NCI-H1417 treated with DMSO at 0.1 percent for 48 hours (cell line): ENCODE results near the gene RTP5.
"Not testable (repeated sequence)": the region's sequence is repeated elsewhere in the genome, so short reads cannot be mapped to it uniquely, and the experiment has no call there.

ENCODE experiments used
- DNase-seq: peaks from one replicate; lab custom pipeline; 2025; lab: John Stamatoyannopoulos, UW

The RTP5 gene

DNA sequence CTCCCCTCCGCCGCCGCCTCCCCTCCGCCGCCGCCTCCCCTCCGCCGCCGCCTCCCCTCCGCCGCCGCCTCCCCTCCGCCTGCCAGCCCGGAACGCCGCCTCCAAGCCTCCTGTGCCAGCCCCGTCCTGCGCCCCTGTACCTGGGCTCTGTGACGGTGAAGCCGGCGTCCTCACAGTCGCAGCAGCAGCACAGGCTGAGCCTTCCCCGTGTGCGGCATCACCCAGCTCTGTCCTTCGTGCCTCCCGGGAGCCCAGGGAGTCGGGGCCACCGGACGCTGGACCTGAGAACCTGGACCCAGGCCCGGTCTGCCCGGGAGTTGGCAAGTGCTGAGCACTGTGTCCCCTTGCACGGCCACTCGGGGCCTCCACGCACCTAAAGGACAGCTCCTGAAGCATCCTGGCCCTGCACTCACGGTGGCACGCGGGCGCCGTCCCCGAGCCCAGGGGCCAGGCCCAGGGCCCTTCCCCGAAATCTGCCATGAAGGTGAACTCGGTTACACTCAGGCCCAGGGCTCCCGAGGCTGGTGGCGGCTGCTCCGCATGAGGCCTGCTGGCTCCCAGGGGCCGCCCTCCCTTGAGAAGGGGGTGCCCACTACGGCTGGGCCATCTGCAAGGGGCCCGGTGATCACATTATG lies 32.9 kb downstream of the RTP5 start:
- no peak for DNase-seq

DNA sequence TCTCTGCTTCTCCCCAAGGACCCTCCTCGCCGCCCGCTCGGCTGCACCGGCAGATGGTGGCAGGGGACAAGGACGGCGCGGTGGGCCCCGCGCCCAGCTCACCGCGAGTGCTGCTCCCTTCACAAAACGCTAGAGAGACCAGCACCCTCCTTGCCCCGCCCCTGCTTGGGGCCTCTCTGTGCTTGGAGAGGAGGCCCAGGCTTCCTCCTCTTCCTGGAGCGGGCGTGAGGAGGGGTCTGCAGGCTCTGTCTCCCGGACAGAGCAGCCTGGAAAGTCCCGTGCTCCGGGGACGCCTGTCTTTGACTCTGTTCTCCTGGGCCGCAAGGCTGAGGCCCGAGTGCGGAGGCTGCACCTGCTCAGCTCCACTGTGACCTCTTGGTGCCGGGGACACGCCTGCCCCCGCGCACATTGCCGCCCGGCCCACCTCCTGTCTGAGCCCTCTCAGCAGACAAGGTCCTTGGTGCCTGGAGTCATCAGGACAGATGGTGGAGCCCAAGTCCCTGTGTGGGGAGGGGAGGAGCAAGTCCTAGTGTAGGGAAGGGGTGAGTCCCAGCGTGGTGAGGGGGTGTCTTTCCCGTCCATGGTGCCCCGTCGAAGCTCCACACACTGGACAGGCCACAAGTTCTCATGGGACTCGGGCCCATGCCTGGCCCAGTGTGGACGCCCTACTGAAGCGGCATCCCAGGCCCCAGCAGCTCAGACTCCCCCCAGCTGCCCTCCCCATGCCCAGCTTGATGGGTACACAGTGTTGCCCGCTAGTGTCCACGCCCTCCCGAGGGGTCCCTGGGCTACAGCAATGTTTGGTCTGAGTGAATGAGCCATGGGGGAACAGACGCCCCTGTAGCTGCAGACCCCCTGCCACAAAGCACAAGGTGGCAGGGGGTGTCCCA lies 33.8 kb downstream of the RTP5 start:
- no peak for DNase-seq

DNA sequence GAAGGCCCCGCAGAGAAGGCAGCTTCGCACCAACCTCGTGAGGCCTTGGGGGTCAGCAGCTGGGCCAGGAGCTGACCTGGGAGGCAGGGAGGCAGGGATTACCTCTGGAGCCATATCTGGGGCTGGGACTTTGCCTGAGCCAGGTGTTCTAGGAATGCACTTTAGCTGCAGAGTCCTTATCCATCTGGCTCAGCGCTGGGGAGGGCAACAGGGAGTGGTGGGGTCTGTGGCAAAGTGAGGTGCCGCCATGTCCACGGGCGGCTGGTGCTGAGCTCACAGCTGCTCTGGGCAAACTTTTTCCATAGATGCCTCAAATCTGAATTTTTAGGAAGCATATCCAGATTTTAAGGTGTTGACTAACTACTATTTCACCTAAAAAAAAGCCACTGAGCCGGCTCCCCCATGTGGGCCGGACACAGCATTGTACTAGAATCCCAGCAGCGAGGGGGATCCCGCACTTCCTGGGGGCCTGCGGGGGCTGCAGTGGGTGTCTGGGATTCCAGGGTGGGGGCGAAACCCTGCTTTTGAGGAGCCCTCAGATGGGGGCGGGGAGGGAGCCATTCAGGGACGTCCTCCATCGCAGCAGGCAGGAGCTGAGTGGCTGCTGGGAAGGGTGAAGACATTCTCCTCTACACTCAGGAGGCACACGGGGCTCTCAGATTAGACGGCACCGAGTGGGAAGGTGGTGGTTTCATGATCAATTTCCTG lies 34.6 kb downstream of the RTP5 start:
- no peak for DNase-seq

DNA sequence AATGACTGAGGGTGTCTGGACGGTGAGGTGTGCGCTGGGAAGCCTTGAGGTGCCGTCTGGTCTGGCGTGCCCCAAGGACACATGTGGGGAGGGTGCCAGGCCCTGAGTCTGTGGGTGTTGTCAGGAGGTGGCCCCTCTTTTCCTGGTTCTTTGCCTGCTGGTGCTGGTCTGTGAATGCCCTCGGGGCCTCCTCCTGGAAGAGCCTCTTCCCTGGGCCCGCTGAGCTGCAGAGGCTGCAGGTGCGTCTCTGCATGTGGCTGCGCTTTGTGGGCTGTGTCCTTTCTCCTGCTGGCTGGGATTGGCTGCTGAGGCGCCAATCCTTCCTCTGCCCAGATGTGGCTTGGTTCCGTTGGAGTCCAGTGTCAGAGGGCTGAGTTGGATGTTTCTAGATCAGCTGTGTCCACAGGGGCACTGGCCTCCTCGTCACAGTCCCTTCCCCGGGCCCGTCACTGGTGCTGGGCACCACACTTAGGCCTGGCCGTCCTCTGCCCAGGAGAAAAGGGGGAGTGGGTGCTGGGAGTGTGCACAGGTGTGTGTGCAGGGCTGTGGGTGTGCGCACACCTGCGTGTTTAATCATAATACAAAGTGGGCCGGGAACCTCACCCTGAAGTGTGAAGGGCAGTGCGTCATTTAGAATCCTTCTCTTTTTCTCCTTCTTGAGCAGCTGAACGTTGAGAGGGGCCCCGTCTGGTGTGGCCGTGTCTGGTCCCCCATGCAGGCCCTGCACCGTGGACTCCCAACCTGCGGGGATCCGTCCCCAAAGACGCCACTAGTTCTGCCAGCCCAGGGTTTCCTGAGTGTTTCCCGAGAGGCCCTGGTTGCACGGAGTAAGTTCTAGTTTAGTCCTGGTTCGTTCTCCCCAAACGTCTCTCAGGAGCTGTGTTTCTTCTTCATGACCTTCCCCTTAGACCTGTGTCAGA lies 35.5 kb downstream of the RTP5 start:
- no peak for DNase-seq

DNA sequence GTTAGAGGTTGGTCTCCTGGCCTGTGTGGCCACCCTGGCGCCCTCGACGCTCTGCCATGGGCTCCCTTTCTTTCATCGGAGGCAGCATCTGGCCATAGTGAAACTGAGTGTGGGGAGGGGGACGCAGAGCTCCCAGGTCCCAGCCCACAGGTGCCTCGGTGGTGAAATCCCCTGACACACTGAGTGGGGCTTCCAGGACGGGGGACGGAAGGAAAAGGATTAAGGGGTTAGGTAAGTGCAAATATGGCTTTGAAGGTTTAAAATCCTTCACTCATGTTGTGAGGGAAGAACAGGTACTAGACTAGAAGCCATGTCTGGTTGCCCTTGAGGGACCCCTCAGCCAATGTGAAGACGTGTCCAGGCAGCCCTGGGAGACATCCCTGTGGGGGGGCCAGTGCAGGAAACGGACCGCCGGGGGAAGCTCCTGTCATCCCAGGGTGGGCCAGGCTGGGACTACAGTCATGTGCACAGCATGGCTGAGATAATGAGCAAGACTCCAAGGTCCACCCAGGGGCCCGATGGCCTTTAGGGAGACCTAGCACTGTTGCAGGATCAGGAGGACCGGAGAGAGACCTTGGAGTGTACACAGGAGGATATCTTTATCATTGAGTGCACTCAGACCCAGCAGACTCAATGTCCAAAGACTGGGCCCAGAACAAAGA lies 36.3 kb downstream of the RTP5 start:
- DNase-seq, result no peak

DNA sequence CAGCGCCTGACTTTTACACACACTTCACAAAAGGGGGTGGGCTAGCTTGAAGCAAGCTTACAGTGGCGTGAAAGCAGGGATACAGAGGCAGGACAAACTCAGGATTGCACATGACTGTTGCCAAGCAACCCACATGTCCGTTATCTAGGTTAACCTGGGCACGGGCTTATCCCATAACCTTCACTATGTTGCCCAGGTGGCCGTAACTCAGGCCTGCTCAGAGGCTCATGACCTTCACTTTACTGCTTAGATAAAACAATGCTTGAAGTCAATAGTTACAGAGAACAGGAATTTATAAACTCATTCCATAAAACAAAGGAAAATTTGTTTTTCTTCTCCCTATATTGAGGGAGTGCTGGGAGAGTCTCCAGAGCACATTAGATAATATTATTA lies 36.8 kb downstream of the RTP5 start:
- not testable (repeated sequence) for DNase-seq

DNA sequence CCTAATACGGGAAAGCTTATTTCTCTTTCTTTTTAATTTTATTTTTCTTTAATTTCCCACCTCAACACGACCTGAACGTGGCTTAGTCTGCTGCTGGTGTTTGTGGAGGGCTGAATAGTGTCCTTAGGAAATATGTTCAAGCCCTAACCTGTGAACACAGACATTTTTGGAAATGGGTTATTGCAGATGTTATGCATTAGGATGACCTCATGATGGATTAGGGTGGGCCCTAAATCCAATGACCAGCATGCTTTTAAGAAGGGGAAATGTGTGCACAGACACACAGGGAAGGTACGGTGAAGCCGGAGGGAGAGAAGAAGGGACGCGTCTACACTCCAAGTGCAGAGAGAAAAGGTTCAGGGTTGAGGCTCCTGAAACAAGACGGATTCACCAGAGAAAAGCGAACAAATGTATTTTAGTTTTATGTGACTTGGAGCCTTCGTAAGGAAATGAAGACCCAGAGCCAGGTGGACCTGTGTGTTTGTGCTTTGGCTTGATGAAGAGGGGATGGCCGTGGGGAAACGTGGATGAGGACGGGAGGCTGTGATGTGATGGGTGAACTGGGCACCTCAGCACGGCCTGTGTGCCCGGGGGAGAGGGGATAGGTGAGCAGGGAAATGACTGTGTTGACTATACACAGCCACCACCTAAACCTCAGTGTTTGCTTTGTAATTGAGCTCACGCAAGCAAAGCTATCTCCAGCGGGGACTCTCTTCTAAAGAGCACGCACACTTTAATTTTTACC lies 37.5 kb downstream of the RTP5 start:
- DNase-seq, result peak; percentile 15

DNA sequence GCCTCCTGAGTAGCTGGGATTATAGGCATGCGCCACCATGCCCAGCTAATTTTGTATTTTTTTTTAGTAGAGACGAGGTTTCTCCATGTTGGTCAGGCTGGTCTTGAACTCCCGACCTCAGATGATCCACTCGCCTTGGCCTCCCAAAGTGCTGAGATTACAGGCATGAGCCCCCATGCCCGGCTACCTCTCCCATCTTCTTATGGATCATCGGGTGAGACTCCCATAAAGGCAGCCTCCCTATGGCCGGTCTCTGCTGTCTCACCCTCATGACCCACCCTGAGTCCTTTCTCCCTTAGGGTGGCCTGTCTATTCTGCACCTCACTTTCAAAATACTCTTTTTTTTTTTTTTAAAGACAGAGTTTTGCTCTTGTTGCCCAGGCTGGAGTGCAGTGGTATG lies 38.3 kb downstream of the RTP5 start:
- not testable (repeated sequence) for DNase-seq

DNA sequence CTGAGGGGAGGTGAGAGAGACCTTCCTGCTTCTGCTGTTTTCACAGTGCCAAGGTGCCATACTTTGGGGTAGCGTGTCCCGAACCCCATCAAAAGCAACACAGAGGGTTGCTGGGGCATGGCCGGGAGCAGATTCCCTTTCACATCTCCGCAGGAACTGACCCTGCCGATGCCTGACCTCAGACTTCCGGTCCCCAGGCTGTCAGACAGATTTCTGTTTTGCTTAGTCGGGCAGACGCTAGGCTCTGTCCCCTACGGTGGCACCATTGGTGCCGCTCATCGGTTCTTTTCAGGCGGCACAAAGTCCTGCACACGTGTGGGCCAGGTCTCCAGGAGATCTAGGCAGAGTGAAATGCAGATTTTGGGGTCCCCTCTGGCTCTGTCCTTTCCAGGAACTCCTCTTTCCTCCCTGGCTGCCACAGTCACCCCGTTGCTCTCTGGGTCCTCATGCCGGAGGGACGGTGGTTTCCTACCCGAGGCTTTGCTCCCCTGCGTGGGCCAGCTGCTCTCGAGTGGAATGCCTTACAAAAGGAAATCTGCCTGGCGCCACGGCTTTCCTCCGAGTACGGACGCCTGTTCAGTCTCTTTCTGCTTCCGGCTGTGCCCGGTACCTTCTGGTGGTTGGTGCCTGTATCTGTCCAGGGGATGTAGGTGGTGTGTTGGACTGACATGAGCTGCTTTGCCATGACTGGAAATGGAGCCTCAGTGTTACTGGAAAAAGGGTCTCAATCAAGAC lies 39.3 kb downstream of the RTP5 start:
- no peak for DNase-seq

DNA sequence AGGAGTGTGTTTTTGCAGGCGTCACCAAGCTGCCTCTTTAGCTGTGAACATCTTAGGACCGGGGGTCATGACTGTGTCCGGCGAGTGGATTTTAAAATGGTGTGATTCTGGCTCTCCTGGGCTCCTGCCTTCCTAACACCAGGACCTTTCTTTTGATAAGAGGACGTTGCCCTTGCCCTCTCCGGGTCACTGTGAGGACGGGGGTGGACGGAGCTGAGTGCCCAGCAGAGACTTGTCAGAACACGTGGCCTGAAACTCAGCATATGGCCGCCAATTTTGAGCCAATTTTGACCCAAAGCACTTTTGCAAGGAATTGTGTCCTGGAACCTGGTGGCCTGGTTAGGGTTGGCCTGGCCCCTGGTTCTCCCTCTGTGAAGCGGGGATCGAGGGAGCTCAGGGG lies 40.2 kb downstream of the RTP5 start:
- no peak for DNase-seq

DNA sequence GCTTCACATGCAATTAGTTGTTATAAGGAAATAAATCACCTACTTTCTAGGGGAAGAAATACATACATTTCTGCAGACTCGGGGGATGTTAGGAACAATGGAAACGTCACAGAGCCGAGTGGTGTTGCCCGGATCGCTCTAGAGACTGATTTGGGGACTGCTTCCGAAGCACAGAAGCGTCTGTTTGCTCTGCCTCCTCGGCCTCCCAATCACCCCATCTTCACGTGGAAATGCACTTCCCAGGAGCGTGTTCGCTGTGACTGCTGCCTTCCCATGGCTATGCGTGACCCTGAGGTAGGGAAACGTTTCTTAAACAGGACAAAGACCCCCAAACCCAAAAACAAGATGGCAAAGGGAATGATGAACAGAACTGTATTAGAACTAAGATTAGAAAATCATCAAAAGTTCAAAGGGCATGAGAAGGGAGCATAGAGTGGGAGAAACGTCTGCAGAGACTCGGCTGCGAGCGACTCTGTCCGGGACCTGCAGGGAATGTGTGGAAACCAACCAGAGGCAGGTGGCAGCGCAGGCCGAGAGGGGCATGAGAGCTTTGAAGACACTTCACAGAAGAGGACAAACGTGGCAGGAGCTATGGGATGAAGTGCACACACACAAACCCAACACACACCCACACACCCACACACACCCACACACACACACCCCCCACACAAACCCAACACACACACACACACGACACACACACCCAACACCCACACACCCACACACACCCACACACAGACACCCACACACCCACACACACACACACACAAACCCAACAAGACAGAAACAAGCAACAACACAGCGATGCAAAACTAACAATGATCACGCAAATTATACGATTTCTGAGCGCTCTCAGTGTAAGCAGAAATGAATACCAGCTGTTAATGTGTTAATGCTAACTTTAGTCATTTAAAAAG lies 41.3 kb downstream of the RTP5 start:
- no peak for DNase-seq

DNA sequence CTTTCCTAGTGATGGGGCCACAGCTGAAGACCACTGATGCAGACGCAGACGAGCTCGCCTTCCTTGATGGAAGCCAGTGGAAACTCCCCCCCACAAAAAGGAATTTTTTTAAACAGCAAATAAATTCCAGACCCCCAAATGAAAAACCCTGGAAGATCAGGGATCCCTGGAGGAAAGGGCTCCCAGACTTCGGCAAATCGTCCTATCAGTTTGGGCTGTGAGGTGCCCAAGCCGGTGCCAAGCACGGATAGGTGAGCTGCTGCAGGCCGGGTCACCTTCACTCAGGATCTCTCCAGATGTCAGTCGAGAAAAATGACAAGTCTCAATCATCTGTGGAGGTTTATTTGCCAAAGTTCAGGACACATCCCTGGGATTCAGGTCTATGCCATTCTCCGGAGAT lies 42.0 kb downstream of the RTP5 start:
- no peak for DNase-seq

DNA sequence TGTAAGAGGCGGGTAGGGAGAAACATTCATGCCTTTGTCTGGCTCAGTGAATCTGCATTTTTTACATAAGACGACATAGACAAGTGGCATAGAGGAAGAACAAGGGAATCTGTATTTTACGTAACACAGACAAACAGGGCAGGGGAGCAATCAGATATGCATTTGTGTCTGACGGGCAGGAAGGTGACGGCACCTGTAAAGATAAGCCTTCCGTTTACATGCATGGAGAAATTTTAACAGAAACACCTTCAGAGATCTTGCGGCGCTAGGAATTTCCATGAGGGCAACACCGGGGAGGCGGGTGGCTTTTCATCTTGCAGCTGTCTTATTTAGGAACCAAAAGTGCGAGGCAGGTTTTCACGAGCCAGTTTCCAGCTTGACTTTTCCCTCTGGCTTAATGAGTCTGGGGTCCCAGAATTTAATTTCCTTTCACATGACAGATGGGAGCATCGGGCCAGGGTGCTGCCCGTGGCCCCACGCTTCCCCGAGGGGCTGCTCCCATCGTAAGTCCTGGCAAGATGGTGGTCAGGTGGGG lies 42.6 kb downstream of the RTP5 start:
- no peak for DNase-seq

DNA sequence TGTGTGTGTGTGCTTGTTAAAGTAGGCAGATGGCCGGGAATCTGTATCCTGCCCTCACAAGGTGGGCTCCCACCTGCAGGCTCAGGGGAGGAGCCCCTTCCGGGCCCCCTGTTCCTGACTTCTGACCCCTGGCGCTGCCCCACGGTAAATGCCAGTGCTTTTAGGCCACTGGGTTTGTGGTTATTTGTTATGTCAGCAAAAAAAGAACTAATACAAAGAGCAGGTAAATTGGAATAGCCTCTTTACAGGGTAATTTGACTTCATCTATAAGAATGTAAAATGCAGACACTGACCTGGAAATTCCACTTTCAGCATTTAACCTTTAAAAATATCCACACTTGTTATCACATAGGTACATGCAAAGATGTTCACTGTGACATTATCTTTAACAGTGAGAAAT lies 44.2 kb downstream of the RTP5 start:
- no peak for DNase-seq

DNA sequence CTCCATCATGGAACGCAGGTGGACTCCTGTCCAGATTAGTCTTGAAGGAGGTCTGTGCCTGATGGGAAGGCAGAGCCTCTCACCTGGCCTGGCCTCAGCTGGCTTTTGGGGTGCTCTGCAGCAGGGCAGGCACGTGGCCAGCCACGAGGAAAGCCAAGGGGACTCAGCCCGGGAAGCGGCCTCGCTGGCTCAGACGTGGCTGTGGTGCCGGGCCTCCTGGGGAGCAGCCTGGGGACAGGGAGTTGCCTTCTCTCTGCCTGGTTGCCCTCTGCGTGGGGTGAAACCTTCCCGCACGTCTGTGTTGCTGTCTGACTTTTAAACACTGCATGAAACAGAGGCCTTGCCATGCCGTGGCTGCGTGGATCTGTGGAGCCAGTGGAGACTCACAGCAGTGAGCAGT lies 45.0 kb downstream of the RTP5 start:
- no peak for DNase-seq

DNA sequence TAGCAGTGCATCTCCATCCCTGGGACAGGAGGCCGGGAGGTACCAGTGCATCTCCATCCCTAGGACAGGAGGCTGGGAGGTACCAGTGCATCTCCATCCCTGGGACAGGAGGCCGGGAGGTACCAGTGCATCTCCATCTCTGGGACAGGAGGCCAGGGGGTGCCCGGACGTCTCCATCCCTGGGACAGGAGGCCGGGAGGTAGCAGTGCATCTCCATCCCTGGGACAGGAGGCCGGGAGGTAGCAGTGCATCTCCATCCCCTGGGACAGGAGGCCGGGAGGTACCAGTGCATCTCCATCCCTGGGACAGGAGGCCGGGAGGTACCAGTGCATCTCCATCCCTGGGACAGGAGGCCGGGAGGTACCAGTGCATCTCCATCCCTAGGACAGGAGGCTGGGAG lies 52.1 kb downstream of the RTP5 start:
- not testable (repeated sequence) for DNase-seq

DNA sequence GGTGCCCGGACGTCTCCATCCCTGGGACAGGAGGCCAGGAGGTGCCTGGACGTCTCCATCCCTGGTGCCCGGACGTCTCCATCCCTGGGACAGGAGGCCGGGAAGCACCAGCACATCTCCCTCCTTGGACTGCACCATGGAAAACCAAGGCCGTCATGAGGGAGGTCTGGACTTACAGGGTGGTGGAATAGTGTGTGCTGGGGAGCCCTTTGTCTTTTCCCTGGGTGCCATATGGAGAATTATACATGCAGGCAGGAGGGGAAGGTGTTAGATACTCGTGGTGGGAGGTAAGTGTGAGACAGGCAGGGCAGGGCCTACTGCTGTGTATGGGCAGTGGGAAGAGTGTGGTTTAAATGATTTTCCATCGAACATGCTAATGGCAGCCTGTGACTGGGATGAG lies 52.9 kb downstream of the RTP5 start:
- no peak for DNase-seq

DNA sequence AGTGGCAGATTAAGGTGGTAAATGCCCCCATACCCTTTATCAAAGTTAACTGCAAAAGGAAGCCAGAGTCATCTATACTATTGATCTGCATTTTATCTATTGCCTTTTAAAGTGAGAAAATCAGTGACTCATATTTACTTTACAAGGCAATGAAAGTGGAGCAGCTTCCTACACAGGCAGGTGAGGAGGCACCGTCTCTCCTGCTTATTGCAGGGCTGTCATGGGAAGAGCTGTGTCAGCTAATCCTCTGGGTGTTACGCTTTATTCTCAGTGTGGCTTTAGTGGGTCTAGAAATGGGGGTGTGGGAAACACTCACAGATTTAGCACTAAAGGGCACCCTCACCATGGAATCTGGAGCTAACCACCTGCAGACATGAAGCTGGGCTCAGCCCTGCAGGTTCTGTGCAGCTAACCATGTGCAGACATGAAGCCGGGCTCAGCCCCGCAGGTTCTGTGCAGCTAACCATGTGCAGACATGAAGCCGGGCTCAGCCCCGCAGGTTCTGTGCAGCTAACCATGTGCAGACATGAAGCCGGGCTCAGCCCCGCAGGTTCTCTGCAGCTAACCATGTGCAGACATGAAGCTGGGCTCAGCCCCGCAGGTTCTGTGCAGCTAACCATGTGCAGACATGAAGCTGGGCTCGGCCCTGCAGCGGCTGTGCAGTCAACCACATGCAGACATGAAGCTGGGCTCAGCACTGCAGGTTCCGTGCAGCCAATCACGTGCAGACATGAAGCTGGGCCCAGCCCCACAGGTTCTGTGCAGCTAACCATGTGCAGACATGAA lies 53.5 kb downstream of the RTP5 start:
- DNase-seq, result not testable (repeated sequence)
